Measurements from ENCODE around the gene KCNN3.

The KCNN3 gene

DNA sequence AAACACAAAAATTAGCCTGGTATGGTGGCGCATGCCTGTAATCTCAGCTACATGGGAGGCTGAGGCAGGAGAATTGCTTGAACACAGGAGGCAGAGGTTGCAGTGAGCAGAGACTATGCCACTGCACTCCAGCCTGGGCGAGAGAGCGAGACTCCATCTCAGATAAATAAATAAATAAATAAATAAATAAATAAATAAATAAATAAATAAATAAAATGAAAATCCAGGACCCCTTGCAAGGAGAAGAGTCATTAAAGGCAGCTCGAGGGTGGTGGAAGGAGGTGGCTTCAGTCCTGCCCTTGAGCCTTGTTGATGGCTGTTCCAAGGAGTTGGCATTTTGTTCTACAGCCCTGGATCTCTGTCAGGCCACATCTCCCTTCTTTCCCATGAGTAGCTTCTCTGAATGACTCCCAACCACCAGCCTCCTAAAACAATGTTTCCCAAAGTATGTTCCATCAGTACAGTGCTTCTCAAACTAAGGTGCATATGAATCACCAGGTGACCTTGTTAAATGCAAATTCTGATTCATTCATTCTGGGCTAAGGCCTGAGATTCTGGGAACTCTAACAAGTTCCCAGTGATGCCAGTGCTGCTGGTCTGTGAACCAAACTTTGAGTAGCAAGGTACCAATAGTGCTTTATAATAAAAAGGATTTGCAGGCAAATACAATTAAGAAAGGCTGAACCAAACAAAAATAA is 99.0 kb downstream of the KCNN3 start:
- no peak for DNase-seq (ENCODE audit: low spot score)

DNA sequence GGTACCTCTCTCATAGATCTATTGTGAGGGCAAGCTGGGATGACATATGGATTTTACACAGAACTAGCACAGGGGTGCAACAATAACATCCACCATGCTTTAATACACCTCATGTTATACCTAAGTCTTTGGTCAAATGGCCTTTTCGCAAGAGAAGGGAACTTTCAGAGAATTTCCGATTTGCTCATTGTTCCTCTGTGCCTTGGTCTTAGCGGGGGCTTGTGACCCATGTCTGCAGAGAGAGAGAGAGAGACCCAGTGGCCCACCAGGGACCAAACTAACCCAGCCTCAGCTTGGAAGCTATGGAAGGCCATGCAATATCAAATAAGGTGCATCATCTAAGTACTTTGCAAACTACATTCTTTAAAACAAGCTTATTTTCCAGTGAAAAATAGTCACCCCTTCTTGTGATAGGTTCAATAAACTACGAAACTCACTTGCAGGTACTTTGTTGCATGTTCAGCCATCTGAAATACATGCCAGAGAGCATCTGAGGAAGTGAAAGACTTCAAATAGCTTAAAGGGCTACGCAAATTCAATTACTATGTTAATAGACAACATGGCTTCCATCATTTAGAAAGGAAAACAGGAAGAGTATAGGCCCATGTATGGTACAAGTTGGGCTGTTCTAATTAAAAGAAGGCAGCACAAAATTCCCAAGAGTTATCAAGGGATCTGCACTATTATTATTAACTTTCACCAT is 100.7 kb downstream of the KCNN3 start:
- DNase-seq (ENCODE audit: low spot score): no peak

DNA sequence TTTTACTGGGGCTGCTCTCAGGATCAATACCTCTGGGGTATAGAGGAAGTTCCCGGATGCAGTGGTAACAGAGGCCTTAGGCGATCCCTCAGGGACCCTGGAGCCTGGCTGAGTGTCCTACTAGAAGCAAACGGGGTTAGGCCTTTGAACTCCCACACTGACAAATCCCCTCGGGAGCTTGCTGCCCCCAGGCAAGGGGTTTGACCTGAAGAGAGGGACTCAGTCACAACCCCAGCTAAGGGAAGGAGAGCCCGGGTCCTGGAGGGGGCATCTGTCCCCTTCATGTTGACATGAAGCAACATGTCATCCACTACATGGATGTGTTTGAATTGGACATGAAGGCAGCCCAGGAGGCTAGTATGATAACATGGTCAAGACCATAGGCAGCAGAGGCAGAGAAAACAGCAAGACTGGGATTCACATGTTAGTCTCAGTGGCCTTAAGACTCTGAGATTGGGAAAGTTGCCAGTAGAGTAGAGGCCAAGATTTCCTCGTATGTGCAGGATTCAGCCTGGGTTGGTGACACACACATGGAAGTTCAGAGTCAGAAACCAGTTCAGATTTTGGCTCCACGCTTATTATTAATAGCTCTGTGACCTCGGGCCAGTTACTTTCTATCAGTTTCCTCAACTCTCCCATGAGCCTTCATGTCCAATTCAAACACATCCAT is 101.5 kb downstream of the KCNN3 start:
- DNase-seq (ENCODE audit: low spot score): no peak

DNA sequence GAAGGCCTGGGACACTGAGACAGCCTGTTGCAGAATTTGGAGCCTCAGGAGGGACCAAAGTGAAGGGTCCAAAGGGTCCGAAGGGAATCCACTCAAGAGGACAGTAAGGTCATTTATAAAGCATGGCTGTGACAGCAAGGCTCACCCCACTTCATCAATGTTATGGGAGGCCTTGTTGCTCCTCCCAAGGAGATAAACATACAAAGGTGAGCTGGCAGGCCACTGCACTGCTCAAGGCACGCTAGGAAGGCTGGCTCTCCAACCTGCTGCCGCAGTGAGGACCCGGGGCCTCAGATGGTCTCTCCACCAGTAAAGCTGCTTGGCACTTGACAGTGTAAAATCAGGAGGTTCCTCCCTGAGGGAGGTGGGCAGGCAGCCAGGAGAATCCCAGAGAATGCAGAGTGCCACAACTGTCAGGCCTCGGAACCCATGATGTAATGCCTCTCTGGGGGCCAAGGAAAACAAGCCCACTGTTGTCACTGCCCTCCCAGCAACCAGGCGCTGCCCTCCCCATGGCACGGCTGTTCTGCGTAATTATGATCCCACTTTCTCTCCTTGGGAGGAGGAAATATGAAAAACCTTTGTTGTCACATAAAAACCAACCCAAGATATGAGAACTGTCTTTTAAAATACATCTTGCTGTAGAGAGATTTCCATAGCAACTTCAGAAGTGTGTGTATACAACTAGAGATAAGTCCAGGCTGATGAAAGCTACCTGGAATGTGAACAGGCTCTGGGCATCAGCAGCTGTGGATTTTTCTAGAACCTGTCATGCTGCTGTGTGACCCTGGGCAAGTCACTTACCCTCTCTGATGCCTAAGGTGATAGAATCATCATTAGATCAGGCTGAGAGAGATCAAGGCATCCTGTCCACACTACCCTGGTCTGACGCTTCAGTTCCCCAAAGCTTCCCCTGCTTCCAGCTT is 102.5 kb downstream of the KCNN3 start:
- DNase-seq (ENCODE audit: low spot score): no peak

DNA sequence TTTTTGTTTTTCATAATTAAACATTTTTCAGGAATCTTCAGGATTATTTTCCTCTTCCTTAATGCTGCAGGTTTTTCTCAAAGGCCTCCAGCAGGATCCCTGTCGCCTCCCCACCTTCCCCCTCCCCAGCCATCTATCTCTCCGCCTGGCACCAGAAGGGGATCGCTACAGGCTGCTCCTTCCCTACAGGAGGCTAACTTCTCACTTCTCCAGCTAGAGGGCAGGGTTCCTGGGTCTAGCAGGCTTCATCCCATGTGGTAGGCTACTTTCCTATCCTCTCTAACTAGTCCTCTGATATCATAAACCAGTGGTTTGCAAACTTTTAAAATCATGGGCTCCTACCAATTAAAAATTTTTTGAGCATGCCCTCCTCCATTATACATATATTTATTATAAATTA is 104.1 kb downstream of the KCNN3 start:
- peak; percentile 61 for DNase-seq (ENCODE audit: low spot score)

DNA sequence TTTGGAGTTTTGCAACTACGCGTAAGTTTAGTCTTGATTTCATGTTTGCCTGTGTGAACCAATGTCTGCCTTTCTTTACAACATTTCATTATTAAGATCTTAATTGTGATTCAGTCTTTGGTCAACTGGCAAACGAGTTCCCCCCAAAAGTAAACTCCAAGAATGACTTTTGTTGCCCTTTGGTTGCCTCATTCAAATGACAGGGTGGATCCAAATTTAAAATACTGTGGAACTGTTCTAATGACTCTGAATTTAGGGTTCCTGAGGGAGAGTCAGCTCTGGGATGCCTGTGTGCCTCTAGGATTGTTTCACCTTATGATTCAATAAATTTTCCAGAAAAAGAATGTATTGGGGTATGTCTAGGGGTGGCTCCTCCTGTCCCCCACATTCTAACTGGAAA is 105.3 kb downstream of the KCNN3 start:
- DNase-seq (ENCODE audit: low spot score): no peak

DNA sequence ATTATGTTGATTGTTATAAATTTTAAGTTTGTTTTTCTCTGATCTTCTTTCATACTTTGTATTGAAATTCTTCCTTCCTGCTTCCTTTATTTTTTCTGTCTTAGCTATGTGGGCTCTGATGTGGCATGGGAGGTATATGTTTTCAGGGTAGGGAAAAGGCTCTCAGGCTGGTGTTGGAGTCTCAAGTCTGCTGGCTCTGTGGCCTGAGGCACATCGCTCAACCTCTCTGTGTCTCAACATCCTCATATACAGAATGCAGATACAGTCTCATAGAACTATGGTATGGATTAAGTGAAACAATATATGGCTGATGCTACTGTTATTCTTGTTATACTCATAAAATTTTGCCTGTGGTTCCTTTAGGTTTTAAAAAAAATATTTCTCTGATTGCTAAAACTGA is 105.9 kb downstream of the KCNN3 start:
- DNase-seq (ENCODE audit: low spot score): no peak

DNA sequence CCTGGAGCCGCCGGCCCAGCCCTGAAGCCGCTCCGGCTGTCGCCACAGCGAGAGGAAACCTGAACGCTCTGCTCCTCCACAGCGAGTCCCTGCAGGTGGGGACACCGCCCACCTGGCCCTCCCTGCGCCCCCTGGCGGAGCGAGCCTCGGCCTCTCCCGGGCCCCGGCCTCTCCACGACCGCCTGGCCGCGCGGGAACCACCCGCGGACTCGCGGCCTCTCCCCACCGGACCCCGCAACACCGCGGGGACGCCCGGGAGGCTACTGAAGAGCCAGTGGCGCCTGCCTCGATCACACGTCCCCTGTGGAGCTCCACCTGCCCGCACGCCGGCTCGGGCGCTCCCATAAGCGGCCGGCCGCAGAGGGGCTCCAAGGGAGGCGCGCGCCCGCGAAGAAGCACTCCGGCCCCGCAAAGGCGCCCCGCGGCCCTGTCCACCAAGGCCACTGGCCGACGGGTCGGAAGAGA is 109.6 kb downstream of the KCNN3 start:
- peak; percentile 20 for DNase-seq (ENCODE audit: low spot score)

DNA sequence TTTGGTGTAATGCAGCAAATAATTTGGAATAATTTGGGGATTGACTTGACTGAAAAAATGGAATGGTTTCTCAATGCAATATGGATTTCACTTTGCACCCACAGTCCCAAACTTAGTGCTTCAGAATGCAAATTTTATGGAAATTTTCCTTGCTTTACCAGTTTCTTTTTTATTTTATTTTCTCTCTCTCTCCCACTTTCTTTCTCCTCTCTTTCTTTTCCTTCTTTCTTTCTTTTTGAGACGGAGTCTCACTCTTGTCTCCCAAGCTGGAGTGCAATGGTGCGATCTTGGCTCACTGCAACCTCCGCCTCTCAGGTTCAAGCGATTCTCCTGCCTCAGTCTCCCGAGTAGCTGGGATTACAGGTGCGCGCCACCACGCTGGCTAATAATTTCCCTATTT is 110.3 kb downstream of the KCNN3 start:
- DNase-seq (ENCODE audit: low spot score): no peak

DNA sequence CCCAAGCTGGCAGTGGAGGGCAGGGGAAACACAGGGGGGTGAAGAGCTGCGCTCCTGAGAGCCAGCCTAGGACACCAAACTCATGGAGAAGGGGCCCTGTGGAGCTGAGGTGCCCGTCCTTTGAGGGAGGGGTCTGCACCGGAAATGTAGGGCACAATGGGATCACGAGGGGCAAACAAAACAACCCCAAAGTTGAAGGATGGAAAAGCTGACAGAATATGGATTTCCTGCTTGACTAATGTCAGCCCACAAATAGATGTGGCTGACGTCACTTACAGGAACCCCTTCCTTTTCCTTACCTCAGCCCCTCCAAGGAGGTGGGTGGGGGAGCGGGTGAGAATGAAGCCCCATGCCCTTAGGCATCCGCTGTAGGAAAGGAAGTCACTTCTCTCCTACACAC is 110.9 kb downstream of the KCNN3 start:
- DNase-seq (ENCODE audit: low spot score): no peak

DNA sequence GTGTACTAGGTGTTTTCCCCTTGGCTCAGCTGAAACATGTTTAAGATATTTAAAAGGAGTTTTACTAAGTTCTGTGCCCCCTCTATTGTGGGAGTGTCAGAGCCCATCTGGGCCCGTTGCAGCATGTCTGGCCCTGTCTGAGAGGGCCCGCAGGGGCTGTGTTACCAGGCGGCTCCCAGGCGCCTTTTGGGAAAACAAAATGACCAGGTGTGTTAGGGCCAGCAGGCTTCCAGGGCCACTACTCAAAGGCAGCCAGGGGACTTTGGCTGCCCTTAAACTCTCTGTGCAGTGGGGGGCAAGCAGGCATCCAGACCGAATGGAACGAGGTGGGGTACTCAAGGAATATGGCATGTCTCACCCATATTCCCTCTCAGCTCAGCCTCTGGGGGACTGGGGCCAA is 111.7 kb downstream of the KCNN3 start:
- no peak for DNase-seq (ENCODE audit: low spot score)

DNA sequence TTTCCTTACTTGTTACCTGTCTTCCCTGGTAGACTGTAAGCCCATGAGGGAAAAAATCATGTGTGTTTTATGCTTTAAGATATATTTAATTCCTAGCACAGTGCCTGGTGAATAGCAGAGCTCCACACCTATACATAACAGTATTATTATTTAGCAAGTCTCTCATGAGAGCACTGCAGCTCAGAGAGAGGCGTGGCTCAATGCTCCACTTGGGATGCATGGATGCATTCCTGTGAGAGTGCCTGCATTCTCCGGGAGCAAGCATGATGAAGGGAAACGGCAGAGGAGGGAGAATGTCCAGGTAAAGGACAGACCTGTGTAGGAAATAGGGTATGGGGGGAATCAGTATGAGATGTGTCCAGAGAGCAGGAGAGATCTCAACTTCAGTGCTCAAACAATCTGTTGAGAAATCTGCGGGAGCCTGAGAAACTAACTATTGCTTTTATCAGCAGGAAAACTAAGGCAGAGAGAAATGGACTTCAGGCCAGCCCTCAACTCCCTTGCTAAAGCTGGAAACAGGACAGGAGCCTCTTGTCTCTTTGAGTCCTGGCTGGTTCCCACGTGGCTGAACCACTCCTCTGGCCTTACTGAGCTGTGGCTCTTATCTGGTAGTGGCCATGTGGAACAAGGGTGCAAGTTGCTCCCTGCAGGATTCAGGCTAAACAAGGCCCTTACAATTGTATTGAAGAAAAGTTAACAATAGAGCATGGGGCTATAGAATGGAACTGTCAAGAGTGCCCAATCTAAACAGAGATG is 113.1 kb downstream of the KCNN3 start:
- DNase-seq (ENCODE audit: low spot score): no peak

DNA sequence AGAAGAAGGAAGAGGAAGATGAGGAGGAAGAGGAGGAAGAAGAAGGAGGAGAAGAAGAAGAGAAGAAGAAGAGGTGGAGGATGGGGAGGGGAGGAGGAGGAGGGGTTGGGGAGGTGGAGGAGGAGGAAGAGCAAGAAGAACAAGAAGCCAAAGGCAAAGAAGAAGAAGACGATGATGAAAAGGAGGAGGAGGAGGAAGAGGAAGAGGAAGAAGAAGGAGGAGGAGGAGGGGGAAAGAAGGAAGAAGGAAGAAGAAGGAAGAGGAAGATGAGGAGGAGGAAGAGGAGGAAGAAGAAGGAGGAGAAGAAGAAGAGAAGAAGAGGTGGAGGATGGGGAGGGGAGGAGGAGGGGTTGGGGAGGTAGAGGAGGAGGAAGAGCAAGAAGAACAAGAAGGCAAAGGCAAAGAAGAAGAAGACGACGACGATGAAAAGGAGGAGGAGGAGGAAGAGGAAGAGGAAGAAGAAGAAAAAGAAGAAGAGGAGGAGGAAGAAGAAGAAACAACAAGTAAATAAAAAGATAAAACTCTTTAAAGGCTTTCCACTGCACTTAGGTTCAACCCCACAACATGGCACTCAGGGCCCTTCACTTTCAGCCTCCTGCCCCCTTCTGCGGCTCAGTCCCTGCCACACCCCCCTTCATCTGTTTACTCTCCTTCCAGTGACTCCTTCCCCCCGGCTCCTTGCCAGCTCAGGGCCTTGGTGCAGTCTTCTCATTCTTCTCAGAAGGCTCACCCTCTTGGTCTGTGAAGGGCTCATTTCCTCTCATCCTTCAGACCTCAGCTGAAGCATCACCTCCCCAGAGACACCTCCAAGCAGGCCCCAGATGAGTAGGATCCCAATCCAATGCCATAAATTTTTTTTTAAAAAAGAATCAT is 114.0 kb downstream of the KCNN3 start:
- DNase-seq (ENCODE audit: low spot score): peak; percentile 50

DNA sequence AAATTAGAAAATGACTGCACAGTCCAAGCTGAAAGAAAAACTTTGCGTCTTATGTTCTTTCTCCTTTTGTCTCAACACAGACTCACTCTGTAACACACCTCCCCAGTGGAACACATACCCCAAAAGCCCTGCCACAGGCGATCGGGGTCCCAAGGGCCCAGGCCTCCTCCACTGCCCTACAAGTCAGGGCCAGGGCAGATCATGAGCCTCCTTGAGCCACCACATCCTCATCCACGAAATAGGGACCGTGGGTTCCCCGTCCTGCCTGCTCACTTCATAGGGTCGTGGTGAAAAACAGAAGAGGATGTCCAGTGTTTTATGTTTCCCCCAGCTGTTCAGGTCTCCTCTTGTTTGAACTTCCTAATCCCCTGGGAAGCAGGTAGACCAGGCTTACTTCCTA is 116.7 kb downstream of the KCNN3 start:
- DNase-seq (ENCODE audit: low spot score): no peak

DNA sequence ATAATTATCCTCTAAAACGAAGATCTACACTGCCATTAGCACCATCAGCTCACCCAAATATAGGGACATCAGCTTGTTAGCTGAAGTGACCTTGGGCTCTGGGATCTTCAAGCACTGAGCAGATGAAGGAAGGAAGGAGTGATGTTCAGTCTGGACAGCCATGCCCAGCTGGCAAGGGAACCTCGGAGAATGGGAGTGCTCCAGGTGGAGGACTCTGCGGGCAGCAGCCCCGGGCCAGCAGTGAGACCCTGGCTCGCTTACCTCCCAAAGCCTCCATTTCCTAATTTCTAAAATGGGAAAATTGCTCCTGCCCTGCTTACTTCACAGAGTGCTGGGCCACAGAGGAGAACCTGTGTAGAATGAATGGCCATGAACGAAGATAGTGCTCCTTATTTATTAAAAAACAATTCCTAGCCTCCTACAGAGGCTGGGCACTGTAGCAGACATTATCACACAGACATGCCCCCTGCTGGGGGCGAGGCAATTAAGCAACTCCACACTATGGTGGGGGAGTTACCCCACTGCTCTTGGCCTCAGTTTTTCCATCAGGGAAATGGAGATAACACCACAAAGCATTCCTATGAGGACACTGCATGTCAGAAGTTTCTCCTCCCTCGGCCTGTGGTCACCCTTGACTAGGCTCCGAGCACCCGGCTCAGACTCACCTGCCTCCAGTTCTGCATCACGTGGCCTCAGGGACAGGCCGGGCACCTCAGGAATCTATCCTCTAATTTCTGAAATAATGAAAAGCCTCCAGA is 117.6 kb downstream of the KCNN3 start:
- no peak for DNase-seq (ENCODE audit: low spot score)

DNA sequence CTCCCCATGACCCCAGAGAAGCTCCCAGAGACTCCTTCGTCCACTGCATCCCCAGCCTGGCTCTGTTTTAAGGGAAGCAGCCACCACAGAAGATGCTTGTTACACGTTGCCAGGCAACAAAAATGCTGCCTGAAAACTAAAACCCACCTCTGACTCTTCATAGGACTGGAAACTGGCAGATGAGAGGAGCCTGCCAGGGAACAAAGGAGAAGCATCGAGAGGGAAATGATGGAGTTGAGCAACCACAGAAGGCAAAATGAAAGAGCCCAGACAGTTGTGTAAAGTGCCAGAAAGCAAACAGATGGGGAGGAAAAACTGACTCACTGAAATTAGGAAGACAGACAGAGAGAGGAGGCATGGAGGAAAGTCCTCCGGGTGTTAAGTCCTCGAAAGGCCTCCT is 118.4 kb downstream of the KCNN3 start:
- DNase-seq (ENCODE audit: low spot score): peak; percentile 56

DNA sequence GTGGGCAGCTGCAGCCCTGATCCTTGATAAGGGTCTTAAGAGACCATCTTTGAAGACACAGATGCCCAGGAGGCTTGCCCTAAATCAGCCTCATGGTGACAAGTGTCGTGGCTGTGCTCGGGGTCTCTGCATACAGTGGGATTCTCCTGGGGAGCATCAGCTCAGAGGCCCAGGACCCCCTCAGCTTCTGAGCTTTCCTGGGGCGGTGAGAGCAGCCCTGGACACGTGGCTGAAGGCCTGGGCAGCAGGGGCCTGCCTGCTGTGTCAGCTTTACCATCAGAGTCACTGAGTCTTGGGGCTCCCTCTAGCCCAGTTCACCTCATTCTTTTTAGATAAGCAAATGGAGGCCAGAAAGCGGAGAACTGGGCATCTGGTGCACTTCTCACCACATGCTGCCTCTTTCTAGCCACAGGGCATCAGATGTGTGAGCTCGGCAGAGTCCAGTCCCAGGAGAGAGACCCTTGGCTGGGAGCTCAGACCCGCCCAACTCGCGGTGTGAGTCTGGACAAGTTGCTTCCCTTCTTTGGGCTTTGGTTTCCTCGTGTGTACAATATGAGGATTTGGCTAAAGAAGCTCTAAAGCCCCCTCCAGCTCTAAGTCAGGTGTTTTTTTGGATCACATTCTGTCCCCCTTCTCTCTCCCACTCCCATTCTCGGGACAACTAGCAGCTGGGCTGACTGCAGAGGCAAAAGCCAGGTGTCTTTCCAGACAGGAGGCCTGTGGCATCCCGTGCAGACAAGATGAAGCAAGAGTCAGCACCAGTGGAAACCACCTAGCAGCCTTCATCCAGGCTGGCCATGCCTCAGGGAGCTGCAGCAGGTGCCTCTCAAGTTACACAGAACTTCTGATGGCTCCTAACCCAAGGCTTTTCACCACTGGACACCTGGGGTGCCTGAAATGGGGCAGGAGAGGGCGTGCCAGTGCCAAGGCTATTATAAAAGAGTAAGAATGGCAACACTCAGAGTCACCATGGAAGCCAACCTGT is 119.1 kb downstream of the KCNN3 start:
- DNase-seq (ENCODE audit: low spot score): no peak

DNA sequence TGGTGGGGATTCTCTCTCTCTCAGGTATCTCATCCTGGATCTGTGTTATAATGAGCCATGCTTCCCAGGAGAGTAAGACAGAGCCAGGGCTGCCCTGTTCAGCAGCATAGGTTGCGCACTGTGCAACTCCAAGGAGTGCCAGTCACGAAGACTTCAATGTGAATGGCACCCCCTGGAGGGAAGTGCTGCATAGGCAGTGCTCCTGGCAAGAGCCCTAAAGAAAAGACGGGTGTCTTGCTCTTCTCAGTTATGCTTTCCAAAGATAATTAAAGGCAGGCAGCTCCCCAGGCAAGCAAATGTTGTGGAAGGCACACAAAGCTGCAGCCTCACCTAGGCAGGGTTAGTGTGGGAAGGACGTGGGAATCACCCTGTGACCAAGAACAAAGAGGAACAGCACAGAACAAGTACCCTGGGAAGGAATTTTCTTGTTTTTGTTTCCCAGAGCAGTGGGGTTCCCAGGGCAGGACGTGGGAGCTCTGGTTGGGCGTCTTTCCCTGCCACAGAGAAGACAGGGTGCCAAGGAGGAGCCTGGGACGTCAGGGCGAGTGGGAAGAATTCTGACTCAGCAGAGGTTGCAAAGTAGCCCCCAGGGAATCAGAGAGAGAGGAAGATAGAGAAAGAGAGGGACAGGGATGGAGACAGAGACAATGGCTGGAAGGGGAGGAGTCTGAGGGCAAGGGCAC is 120.9 kb downstream of the KCNN3 start:
- peak; percentile 63 for DNase-seq (ENCODE audit: low spot score)
